ENCODE measurements around the gene DHDH.

GRCh38 chr19:48959341-48960239 lies 26.1 kb downstream of the DHDH start:
- no peak for TF ChIP-seq CTCF (IDR thresholded peaks at IDR 0.05)
- no peak for TF ChIP-seq POLR2A (IDR thresholded peaks at IDR 0.05)
